B cell (primary cell): ENCODE data around the gene ASB15.

ENCODE experiments used
- EZH2 ChIP-seq: IDR thresholded peaks from 2 replicates; pipeline ENCODE4 v1.6.1; 2012; ENCODE audit warnings: borderline replicate concordance, low read depth, mild to moderate bottlenecking, moderate library complexity, low read length; ENCODE audit not compliant: insufficient read depth, poor library complexity, severe bottlenecking
- TF ChIP-seq, protein P1 (sequence below): fragments of 200-600 bp; IDR thresholded peaks from one replicate; pipeline ENCODE4 v1.8.0; 2022; ENCODE audit warnings: antibody characterized with exemption, mild to moderate bottlenecking

DNA sequence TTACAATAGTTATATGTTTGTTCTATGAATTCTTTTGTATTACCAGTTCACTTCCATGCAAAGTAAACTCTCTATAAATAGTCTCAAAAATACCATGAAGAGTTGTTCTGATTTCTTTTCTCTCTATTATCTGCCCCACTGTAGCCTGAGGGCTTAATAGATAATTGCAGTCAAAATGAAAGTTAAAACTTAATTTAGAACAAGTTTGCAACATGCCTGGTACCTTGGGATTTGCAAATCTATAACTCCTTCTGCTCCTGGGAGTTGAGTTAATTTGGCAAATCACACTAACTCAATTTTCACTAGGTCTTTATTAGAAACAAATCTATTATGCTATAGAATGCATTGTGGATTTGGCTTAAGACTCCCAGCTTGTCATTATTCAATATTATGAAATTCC, 22.2 kb upstream of the ASB15 start:
- TF ChIP-seq, protein P1, sequence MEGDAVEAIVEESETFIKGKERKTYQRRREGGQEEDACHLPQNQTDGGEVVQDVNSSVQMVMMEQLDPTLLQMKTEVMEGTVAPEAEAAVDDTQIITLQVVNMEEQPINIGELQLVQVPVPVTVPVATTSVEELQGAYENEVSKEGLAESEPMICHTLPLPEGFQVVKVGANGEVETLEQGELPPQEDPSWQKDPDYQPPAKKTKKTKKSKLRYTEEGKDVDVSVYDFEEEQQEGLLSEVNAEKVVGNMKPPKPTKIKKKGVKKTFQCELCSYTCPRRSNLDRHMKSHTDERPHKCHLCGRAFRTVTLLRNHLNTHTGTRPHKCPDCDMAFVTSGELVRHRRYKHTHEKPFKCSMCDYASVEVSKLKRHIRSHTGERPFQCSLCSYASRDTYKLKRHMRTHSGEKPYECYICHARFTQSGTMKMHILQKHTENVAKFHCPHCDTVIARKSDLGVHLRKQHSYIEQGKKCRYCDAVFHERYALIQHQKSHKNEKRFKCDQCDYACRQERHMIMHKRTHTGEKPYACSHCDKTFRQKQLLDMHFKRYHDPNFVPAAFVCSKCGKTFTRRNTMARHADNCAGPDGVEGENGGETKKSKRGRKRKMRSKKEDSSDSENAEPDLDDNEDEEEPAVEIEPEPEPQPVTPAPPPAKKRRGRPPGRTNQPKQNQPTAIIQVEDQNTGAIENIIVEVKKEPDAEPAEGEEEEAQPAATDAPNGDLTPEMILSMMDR: no peak
- TF ChIP-seq EZH2: no peak
